GM18909 (cell line): ENCODE data around the gene CASP10.
"Not testable (repeated sequence)": the region's sequence is repeated elsewhere in the genome, so short reads cannot be mapped to it uniquely, and the experiment has no call there.

Experiments used
- ATAC-seq: cut with Tn5 transposase; IDR thresholded peaks from one replicate; pipeline ENCODE4 v1.9.1; 2021; ENCODE audit warnings: mild to moderate bottlenecking; ENCODE audit not compliant: unreplicated experiment, poor library complexity

The CASP10 gene

GRCh38 chr2:201223089-201224073, 40.4 kb downstream of the CASP10 start:
- peak; percentile 89 for ATAC-seq

GRCh38 chr2:201228271-201228911, 45.5 kb downstream of the CASP10 start:
- no peak for ATAC-seq

GRCh38 chr2:201228912-201229290, 46.0 kb downstream of the CASP10 start:
- no peak for ATAC-seq

- peak; percentile 52 for ATAC-seq
These were observed 49.0 kb downstream of the CASP10 start for GRCh38 chr2:201231781-201232466.

- no peak for ATAC-seq
These were observed 49.5 kb downstream of the CASP10 start for GRCh38 chr2:201232467-201232815.

GRCh38 chr2:201233192-201233811, 50.4 kb downstream of the CASP10 start:
- peak; percentile 93 for ATAC-seq

- ATAC-seq, result peak; percentile 26
These were observed 51.1 kb downstream of the CASP10 start for GRCh38 chr2:201233812-201234662.

- no peak for ATAC-seq
These were observed 51.8 kb downstream of the CASP10 start for GRCh38 chr2:201234663-201235135.

- no peak for ATAC-seq
These were observed 53.2 kb downstream of the CASP10 start for GRCh38 chr2:201235860-201236811.

GRCh38 chr2:201237486-201238123, 54.7 kb downstream of the CASP10 start:
- ATAC-seq, result no peak

- ATAC-seq, result not testable (repeated sequence)
These were observed 56.4 kb downstream of the CASP10 start for GRCh38 chr2:201239167-201239935.

GRCh38 chr2:201242571-201243277, 59.8 kb downstream of the CASP10 start:
- ATAC-seq, result no peak

GRCh38 chr2:201244829-201245228, 61.9 kb downstream of the CASP10 start:
- ATAC-seq, result no peak

GRCh38 chr2:201246280-201246679, 63.3 kb downstream of the CASP10 start:
- no peak for ATAC-seq

GRCh38 chr2:201248288-201248844, 65.4 kb downstream of the CASP10 start:
- peak; percentile 39 for ATAC-seq

- no peak for ATAC-seq
These were observed 66.9 kb downstream of the CASP10 start for GRCh38 chr2:201249889-201250288.
